Measurements from ENCODE around the gene CAPN13.

The CAPN13 gene

DNA sequence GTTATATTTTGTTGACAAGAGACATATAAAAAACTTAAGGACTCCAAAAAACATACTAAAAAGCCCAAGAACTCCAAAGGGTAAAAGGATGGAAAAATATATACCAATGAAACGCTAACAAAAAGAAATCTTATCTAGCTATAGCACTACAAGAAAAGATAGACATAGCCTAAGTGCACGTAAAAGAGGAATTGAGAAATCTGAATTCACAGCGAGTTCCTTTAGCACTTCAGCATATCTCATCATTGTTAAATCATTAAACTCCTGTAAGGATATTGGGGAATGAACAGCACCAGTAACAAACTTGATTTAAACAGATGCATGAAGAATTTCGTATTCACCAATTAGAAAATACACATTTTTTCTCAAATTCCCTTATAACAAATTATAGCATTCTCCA, 134.1 kb downstream of the CAPN13 start:
- TF ChIP-seq, protein P1, sequence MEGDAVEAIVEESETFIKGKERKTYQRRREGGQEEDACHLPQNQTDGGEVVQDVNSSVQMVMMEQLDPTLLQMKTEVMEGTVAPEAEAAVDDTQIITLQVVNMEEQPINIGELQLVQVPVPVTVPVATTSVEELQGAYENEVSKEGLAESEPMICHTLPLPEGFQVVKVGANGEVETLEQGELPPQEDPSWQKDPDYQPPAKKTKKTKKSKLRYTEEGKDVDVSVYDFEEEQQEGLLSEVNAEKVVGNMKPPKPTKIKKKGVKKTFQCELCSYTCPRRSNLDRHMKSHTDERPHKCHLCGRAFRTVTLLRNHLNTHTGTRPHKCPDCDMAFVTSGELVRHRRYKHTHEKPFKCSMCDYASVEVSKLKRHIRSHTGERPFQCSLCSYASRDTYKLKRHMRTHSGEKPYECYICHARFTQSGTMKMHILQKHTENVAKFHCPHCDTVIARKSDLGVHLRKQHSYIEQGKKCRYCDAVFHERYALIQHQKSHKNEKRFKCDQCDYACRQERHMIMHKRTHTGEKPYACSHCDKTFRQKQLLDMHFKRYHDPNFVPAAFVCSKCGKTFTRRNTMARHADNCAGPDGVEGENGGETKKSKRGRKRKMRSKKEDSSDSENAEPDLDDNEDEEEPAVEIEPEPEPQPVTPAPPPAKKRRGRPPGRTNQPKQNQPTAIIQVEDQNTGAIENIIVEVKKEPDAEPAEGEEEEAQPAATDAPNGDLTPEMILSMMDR (IDR thresholded peaks at IDR 0.05; ENCODE audit: low read depth, low read length) = no peak
- no peak for DNase-seq (ENCODE audit: extremely low read depth, low read depth)
